Measurements from ENCODE around the gene CRISPLD2.

Gene CRISPLD2

DNA sequence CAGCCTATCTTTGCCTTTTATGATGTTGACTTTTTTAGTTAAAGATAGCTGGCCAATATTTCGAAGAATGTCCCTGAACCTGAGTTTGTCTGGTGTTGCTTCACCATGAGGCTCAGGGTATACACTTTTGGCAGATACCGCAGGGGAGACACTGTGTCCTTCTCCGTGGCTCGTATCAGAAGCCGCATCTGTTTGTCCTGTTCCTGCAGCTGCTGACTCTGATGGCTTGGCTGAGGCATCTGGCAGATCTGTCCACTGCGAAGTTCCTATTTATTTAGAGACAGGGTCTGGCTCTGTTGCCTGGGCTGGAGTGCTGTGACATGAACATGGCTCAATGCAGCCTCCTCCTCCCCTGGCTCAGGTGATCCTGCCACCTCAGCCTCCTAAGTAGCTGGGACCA is 93.5 kb downstream of the CRISPLD2 start:
- DNase-seq (ENCODE audit: low spot score), result no peak

DNA sequence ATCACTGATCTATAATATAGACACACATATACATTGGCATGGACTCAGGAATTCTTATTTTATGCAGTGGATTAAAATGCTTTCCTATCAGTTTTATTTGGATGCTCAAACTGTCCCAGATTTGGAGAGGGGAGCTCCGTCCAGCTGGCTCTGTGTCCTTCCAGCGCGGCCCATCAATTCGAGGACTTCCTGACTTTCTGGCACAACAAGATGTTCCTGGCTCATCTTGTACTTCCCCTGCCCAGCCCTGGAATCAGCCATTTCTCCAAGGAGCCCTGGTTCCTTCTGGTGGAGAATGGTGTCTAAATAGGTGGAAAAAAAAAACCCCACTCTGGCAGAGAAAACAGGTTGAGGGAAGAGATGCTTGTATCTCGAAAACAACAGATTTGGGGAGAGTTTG is 94.5 kb downstream of the CRISPLD2 start:
- no peak for DNase-seq (ENCODE audit: low spot score)

DNA sequence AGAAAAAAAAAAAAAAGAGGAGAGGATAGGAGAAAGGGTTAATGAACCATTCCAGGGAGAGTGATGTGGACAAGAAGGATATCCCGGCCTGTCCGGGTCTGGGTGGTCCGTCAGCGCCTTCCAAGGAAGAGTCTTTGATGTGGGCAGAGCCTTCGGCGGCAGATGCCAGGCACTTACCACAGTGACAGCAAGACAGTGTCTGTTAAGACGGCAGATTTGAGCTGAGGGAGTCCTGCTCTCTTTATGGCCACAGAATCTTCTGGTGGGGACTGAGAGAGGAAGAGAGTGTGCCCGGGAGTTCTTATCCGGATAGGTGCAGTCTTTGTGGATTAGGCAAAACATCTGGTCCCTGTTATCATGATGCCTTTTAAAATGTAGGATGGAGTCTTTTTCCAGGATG is 96.4 kb downstream of the CRISPLD2 start:
- DNase-seq (ENCODE audit: low spot score), result no peak

DNA sequence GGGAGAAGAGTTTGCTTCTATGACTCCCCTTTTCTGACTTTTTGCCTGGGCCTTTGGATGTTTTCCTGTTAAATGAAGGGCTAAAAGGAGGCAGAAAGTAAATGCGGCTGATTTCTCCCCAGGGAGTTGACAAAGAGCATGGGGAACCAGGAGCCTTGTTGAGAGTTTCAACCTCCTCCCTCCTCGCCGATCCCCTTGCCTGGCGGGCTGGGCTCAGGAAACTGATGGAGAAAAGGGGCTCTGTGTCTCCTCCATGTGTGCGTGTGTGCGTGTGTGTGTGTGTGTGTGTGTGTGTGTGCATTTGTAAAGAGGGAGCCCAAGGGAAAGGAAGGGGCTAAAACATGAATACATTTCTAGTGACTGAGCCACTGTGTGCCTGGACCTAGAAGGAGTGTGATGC is 97.1 kb downstream of the CRISPLD2 start:
- no peak for DNase-seq (ENCODE audit: low spot score)

DNA sequence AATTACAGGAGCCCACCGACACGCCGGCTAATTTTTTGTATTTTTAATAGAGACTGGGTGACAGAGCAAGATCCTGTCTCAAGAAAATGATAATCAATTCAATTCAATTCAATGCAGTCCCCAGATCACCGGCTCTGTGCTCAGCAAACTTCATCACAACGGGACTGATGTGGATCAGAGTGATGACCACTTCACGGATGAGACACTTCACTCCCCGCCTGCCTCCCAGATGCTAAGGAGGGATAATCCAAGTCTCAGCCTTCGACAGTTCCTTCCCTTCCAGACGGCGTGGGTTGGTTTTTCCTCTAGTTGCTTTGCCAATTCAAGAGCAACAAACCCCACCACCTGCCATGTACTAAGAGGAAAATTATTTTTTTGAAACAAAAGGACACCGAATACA is 97.7 kb downstream of the CRISPLD2 start:
- no peak for DNase-seq (ENCODE audit: low spot score)

DNA sequence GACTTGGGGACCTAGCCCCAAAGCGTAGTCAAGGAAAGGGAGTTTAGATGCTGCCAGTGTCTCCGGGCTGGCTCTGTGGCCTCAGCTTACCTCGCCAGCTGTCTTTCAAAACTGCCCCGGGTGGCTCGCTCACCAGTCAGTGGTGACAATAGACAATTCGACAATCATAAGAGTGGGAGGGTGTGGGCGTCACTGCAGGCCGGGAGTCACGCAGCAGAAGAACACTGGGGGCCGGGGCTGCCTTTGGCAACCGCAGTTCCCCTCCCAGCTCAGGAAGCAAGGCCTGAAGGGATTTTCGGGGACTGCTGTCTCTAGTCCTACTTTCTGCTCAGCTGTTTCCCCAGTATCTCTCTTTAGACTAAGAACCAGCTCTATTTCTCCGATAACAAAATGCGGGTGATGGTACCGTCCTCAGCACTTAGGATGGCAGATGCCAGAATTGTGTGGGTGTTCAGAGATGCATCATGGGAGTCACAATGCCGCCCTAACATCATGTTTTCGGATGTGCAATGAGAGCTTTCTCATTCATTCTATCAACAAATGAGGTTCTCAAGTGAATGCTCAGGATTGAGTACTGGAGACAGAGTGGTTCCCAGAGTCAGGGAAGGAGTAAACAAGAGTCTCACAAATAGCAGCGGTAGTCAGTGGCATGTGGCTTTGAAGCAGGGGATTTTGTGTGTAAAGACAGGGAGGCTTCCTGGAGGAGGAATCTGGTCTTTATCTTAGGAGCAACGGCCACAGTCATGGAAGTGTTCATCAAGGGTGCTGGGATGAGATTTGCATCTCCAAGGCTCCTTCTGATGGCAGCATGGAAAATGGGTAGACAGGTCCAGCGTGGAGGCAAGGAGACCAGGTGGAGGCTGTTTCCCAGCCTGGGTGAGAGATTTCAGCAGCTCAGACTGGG is 98.5 kb downstream of the CRISPLD2 start:
- DNase-seq (ENCODE audit: low spot score), result no peak

DNA sequence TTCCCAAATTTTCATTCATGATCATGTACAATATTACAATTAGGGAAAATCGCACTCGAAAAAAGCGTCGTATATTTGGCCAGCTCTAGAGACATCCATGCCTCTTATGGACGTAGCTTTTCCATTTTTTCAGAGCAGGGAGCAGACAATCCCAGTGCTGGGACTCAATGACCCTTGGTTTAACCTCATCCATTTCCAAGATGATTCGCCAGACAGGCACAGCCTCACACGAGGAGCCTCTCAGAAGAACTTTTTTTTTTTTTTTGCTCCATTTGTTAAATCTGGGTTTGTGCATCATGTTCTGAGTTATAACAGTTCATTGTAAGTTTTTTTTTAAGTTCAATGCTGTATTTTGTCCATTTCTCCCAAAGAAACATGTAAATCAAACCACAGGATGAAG is 99.5 kb downstream of the CRISPLD2 start:
- DNase-seq (ENCODE audit: low spot score), result no peak

DNA sequence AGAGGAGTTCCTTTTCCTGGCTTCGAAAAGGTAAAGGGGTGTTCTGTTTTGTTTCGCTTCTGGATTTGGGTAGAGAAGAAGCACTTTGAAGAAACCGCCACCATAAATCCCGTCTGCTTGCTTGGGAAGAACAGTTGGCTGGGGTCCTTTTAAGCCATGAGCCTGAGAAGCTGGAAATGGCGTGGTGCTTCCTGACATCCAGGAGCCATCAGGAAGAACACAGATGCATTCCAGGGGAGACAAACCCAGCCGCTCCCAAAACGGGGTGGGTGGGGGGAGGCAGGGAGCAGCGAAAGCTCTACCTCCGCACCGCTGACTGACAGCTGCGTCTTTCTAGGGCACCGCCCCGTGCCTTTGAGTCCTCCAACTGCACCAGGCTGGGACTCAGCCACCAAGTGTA is 99.9 kb downstream of the CRISPLD2 start:
- DNase-seq (ENCODE audit: low spot score), result no peak

DNA sequence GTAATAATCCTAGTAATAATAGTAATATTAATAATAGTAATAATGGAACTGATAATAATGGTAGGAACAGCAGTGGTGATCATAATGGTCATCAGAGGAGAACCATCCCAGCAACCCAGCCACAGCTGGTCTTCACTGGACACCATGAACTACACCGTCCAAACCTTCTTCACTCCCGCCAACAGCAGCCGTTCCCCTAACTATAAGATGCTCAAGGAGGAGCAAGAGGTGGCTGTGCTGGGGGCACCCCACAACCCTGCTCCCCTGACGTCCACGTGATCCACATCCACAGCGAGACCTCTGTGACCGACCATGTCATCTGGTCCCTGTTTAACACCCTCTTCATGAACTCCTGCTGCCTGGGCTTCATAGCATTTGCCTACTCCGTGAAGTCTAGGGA is 100.5 kb downstream of the CRISPLD2 start:
- DNase-seq (ENCODE audit: low spot score), result no peak

DNA sequence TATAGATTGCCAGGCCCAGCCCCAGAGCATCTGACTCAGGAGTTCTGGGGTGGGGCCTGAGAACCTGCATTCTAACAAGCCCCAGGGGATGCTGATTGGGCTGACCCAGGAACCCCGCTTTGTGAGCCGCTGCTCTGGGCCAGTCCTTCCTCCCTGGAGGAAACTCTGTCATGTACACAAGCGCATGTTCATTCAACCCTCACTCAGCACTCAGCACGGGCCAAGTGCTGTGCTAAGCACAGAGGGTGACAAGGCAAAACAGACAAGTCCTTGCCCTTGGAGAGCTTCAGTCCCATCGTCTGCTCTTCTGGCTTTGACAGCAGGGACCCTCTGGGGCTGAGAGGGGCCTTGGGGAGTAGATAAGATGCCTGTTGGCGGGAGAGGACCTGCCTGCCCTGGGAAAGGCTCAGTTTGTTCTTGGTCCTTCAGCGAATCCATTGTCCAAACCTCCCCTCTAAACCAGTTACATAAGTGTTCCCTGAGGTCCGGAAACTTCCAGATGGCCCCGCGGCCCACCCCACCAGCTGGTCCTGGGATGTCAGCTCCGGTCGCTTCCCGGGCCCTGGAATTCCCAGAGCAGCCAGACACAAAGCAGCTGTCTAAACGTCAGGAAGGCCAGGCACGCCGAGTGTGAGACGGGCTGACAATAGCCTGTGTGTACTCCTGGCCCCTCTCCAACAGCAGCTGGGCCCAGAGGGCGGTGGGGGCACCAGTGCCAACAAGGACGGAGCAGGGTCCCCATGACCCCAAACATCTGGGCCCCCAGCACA is 102.8 kb downstream of the CRISPLD2 start:
- DNase-seq (ENCODE audit: low spot score), result no peak

DNA sequence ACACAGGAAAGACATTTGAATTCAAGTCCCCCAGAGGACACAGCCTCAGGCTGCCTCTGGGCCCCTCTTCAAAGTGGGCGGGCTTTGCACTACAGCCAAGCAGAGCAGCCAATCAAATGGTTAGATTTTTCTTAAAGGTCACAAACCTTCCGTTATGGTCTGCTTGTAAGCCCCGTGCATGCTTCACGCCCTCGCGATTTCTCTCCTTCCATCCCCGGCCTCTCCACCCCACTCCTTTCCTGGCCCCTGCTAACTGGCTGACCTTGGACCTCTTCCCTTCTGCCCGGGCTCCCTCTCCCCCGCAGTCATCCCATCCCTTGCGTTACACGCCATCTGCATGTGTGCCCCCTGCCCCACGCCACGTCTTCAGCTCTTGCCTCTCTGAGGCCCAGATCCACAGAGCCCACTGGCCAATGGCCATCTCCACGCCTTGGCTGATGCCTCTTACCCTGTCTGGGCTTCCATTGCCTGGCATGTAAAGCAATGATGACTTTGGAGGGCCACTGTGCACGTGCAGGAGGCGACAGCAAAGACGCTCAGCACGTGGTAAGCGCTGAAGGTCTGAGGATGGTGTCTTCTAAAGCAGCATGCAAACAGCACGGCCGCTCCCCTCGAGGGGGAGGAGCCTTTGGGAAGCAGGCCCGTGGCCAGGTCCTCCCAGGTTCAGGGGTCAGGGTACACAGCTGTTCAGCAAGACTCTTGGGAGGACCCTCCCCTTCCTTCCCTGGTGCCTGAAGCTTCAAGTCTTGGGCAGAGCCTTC is 104.7 kb downstream of the CRISPLD2 start:
- DNase-seq (ENCODE audit: low spot score), result no peak

DNA sequence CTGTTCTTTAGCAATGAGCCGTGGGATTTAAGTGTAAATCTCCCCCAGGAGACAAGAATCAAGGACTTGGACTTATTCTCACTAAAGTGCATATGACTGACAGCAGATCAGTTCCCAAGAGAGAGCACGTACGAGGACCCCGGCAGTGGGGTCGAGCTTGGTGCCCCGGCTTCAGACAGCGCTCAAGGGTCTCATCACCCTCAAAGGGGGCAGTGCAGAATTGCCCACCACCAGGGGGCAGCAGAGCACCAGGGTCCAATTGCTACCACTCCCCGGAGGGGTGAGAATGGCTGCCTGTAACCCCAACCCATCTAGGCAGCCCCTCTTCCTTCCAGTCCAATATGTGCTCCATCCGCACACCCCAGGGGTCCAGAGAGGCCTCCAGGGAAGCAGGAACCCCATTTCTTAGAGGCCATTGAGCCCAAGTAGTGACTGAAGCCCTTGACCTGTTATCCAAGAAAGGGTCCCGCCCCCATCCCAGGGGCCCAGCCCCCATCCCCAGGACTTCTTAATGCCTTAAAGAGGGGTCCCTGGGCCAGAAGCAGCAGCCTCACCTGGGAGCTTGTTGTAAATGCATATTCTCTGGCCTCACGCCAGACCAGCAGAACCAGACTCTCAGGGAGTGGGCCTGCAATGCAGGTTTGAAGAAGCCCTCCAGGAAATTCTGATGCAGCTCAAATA is 105.4 kb downstream of the CRISPLD2 start:
- DNase-seq (ENCODE audit: low spot score), result peak; percentile 75

DNA sequence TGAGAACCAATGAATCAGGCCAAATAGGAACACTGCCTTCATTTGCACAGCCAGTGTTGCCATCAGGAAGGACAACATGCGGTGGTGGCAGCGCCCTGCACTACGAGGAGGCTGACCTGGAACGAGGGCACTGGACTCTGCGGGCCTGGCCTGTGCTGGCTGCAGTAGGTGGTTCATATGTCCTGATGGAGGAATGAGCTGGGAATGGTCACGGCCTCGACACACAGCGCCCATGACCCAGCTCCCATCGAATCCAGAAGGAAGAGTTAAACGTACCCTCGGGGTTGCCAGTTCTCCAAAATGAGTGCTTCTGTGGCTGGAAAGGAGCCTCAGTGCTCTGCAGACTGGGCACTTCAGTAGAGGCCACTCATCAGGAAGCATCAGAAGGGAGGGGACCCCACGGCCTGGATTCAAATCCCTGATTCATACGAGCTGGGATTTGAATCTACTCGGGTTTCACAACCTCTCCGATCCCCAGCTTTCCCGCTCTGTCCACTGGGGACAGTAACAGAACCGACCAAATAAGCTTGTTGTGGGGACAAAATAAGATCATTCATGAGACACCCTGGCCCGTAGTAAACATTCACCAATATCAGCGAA is 106.1 kb downstream of the CRISPLD2 start:
- no peak for DNase-seq (ENCODE audit: low spot score)

DNA sequence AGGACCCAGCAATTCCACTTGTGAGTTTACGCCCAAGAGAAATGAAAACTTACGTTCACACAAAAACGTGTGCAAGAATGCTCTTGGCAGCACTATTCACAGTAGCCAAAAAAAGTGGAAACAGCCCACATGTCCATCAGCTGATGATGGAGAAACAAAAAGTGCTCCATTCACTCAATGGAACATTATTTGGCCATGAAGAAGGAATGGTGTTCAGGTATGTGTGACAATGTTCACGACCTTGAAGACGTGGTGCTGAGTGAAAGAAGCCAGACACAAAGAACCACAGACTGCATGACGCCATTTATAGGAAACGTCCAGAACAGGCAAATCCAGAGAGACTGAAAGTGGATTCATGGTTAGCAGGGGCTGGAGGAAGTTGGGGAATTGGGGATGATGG is 106.7 kb downstream of the CRISPLD2 start:
- DNase-seq (ENCODE audit: low spot score), result no peak

DNA sequence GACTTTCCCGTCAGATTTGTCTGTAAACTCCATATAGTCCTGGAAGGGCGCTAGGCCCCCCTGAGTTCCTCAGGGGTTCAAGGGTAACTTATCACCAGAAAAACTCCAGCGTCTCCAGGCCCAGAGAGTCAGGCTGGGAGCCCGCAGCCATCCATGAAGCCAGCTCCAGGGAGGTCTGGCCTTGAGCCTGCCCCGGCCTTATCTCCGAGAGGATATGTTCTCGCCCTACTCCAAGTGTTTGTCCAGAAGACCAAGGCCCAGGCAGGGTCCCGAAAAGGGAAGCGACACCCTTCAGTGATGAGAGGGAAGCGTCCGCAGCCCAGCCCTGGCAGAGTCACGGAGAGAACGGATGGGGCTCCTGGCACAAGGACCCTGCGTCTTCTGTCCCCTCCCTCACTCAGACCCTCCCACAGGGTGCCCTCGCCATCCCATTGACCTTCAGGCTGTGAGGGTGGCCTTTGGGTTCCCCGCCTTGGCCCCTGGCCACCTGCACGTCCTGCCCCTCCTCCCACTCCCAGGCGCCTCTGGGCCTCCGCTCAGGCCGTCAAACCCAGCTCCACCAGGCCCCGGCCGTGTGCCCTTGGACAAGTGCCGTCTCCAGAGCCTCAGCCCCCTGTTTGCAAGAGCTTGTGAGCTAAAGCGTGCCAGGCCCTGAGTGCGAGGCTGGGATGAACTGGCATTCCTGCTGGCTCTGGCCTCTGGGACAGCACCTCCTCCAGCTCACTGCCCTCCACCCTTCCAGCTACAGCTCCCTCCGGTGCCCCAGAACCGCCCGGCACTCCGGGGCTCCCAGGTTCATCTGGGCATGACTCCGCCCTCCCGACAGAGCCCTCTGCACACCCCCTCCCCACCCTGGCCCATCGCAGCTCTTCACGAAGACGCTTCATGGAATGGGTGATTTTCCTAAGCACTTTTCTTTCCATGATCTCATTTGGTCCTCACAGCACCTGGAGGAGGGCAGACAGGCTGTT is 108.1 kb downstream of the CRISPLD2 start:
- no peak for DNase-seq (ENCODE audit: low spot score)

DNA sequence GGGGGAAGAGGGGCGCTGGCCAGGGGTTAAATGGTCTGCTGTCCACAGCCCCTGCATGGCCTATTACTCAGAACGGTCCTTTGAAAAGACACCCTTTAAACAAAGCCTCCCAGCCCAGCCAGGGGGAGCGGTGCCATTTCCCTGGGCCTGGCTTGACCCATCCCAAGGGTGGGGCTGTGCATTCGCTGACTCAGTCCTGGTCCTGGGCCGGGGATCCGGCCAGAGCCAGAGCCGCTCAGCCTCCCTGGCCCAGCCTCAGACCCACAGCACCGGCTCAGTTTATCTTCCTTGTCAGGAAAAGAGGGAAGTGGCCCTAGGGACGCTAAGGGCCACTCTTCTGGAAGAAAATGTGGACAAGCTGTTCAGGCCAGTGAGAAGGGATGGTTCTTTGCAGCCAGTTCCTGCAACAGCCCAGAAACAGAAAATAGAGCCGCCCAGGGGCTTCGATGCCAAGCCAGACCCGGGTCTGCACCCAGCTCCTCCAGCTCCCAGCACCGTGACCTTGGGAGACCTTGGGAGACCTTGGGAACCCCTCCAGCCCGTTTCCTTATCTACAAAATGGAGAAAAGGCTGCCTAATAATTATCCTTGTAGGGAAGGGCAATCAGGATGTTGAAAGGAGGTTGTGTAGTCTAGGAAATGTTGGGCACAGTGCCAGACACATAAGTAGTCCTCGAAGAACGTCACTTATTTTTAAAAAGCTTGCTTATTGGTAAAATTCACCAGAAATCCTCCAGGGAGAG is 109.1 kb downstream of the CRISPLD2 start:
- DNase-seq (ENCODE audit: low spot score), result no peak

DNA sequence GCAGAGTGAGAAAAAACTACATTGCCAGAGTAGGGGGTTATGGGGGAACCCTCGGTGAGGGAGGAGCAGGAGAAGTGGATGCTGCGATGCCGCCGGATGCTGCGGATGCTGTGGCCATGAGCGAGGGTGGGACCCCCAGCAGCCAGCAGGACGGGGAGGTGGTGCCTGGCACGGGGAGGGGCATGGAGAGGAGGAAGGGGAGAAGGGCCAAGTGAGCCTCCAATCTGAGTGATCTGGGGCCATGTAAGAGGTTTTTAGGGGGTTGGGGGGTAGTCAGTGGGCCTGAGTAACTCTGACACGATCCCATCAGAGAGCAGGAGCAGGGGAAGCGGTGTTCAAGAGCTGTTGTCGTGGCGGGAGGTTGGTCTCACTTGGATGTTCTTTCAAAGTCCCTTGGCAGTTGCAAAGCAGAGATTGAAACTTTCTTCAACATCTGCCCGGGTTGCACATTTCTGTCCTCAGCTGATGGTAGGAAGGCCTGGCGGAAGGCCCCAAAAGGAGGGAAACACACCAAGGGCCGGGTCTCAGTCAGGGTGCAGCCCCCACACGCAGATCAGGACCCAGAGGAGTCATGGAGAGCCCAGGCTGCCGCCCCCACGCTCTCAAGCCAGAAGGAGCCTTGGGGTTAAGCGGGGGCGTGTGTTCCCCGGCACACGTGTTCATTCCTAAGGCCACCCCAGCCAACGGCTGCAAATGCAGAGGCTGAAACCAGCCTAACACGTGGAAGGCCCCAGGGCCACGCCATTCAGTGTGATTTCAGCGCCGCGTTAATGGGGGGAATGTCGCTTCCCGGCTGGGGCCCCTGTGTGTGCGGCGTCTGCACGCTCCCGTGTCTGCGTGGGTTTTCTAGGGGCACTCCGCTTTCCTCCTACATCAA is 109.9 kb downstream of the CRISPLD2 start:
- no peak for DNase-seq (ENCODE audit: low spot score)

DNA sequence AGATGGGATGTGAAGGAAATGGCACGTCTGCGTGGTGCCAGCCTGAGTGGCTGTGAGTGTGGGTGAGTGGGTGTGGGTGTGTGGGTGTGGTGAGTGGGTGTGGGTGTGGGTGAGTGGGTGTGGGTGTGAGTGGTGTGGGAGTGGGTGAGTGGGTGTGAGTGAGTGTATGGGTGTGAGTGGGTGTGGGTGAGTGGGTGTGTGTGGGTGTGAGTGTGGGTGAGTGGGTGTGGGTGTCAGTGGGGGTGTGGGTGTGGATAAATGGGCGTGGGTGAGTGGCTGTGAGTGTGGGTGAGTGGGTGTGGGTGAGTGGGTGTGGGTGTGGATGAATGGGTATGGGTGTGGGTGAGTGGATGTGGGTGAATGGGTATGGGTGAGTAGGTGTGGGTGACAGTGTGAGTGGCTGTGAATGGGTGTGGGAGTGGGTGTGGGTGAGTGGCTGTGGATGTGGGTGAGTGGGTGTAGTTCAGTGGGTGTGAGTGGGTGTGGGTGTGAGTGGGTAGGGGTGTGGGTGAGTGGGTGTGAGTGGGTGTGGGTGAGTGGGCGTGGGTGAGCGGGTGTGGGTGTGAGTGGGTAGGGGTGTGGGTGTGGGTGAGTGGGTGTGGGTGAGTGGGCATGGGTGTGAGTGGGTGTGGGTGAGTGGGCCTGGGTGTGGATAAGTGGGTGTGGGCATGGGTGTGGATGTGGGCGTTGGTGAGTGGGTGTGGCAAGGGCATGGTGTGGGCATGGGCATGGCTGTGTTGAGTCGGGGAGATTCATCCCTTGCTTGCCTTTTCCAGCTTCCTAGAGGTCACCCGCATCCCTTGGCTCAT is 110.7 kb downstream of the CRISPLD2 start:
- DNase-seq (ENCODE audit: low spot score), result no peak

Measured in hematopoietic multipotent progenitor cell treated with erythropoietin and hydrocortisone succinate and interleukin-3 and kit ligand, for 17 days (in vitro differentiated cells).